Peyer's patch (tissue), 4 donors: ENCODE results near the gene CDYL. TPM values are rescaled to one million over a fixed set of nuclear protein-coding genes. Genes with fewer than 3 reads are reported as not detected.

Source experiments
- DNase-seq, 3 donors: peaks; one replicate each; pipeline ENCODE4 v3.0.0-alpha.2; 2017 to 2019
- H3K27ac ChIP-seq, 4 donors: fragments of 200-600 bp; sonication (generic); one replicate each; pipeline ENCODE4 v1.5.1; 2016 to 2019
- H3K27me3 ChIP-seq, 2 donors: fragments of 200-600 bp; sonication (generic); one replicate each; pipeline ENCODE4 v1.5.1; 2019
- H3K36me3 ChIP-seq, 3 donors: fragments of 200-600 bp; sonication (generic); one replicate each; pipeline ENCODE4 v1.5.1; 2016 to 2019
- H3K4me1 ChIP-seq, 4 donors: fragments of 200-600 bp; sonication (generic); one replicate each; pipeline ENCODE4 v1.5.1; 2016 to 2019
- H3K4me3 ChIP-seq, 4 donors: fragments of 200-600 bp; sonication (generic); 1 replicate in 3 of 4; 2 replicates in 1 of 4; pipeline ENCODE4 v1.5.1; 2016 to 2019; ENCODE audit warnings: mild to moderate bottlenecking in 1 of 4
- H3K9me3 ChIP-seq, 4 donors: fragments of 200-600 bp; sonication (generic); one replicate each; pipeline ENCODE4 v1.5.1; 2016 to 2019; ENCODE audit warnings: mild to moderate bottlenecking in 1 of 4
- POLR2A ChIP-seq, 2 donors: fragments of 450-650 bp; IDR thresholded peaks; one replicate each; pipeline ENCODE4 v1.5.1; 2017; ENCODE audit warnings: antibody characterized with exemption in 2 of 2, mild to moderate bottlenecking in 2 of 2, moderate library complexity in 2 of 2
- total RNA-seq, 4 donors: library from RNA; depleted of rRNA; stranded (reverse); fragments of >200 nt; gene quantifications; one replicate each; pipeline ENCODE4 v1.1.0, GENCODE V29; 2016
- TF ChIP-seq, protein P1 (sequence below), 6 experiments: fragments of 450-650 bp in 4 of 6; fragments of 200-600 bp in 2 of 6; sonication (generic) in 1 of 6; IDR thresholded peaks; one replicate each; pipeline ENCODE4 v1.5.1; 2017 to 2019; ENCODE audit warnings: antibody characterized with exemption in 6 of 6, mild to moderate bottlenecking in 3 of 6, moderate library complexity in 1 of 6

Gene CDYL
- total RNA-seq, 4 donors from 2014 or later, result 31.2 to 77.6 (median 35.2) TPM

DNA sequence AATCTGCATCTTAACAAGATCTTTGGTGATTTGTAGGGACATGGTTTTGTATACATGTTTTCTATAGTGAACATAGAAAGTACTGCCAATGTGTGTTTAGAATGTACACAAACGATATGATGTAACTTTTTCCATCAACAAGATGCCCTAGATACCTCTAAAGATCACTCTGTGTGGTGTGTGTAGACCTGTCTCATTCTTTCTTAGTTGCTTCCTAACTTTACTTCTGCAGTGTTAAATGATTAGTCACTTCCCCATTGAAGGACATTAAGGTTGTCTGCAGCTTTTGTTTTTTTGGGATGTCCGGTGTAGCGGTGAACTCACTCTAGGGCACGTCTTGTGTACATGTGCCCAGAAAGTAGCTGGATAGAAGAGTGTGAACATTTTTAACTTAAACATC lies 35.9 kb downstream of the CDYL start:
- Histone ChIP-seq H3K27ac (no peak overlapping the region), H3K27me3 (no peaks in the 10 kb centered on the region), H3K4me3 (no peak overlapping the region), H3K9me3 (no peaks in the 10 kb centered on the region), H3K36me3 (no peaks in the 10 kb centered on the region), H3K4me1 (peaks cover 0 to 22% (median 0%) of the 10 kb centered on the region in 4 donors)
- no peak for DNase-seq
- no peak for TF ChIP-seq POLR2A (IDR thresholded peaks at IDR 0.05)
- TF ChIP-seq, protein P1, sequence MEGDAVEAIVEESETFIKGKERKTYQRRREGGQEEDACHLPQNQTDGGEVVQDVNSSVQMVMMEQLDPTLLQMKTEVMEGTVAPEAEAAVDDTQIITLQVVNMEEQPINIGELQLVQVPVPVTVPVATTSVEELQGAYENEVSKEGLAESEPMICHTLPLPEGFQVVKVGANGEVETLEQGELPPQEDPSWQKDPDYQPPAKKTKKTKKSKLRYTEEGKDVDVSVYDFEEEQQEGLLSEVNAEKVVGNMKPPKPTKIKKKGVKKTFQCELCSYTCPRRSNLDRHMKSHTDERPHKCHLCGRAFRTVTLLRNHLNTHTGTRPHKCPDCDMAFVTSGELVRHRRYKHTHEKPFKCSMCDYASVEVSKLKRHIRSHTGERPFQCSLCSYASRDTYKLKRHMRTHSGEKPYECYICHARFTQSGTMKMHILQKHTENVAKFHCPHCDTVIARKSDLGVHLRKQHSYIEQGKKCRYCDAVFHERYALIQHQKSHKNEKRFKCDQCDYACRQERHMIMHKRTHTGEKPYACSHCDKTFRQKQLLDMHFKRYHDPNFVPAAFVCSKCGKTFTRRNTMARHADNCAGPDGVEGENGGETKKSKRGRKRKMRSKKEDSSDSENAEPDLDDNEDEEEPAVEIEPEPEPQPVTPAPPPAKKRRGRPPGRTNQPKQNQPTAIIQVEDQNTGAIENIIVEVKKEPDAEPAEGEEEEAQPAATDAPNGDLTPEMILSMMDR (IDR thresholded peaks at IDR 0.05), result no peak

DNA sequence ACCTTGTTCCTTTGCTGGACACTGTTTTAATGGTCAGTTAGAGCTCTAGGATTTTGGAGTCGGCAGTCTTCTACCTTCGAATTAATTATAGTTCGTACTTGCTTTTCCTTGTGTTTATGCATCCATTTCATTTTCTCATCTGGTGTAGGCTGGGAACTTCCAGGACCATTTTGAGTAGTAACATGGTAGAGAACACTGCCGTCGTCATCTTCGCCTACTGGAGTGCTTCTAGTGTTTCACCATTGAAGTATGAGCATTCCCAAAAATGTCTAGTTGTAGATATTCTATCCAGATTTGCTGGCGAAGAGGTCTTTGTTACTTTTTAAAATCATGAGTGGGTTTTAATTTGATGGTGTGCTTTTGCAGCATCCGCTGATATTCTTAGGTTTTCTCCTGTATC lies 36.9 kb downstream of the CDYL start:
- no peaks in the 10 kb centered on the region for H3K9me3 ChIP-seq
- no peak for DNase-seq
- H3K36me3 ChIP-seq, result no peaks in the 10 kb centered on the region
- H3K27ac ChIP-seq, result no peak overlapping the region
- no peaks in the 10 kb centered on the region for H3K27me3 ChIP-seq
- peaks cover 0 to 21% (median 0%) of the 10 kb centered on the region in 4 donors for H3K4me1 ChIP-seq
- no peak for TF ChIP-seq POLR2A (IDR thresholded peaks at IDR 0.05)
- TF ChIP-seq, protein P1 (IDR thresholded peaks at IDR 0.05), result no peak
- H3K4me3 ChIP-seq, result no peak overlapping the region

DNA sequence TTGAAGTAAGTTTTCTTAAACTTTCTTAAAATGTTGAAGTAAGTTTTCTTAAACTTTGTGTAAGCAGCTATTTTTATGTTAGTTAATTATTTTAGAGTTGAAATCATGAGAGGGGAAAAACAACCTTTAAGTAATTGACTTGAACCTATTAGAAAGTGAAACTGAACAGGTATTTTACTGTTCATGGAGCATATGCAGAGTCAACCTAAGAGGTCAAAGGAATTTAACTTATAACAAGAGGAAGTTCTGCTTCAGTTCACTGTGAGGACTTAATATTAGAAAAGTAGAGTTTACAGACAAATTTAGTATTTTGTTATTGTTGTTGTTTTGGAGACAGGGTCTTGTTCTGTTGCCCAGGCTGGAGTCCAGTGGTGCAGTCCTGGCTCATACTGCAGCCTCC lies 38.0 kb downstream of the CDYL start:
- TF ChIP-seq, protein P1 (IDR thresholded peaks at IDR 0.05), result no peak
- no peak for TF ChIP-seq POLR2A (IDR thresholded peaks at IDR 0.05)
- H3K27ac ChIP-seq, result no peak overlapping the region
- no peak overlapping the region for H3K4me3 ChIP-seq
- H3K9me3 ChIP-seq, result no peaks in the 10 kb centered on the region
- no peak for DNase-seq
- peaks cover 0 to 21% (median 0%) of the 10 kb centered on the region in 4 donors for H3K4me1 ChIP-seq
- H3K36me3 ChIP-seq, result no peaks in the 10 kb centered on the region
- no peaks in the 10 kb centered on the region for H3K27me3 ChIP-seq

DNA sequence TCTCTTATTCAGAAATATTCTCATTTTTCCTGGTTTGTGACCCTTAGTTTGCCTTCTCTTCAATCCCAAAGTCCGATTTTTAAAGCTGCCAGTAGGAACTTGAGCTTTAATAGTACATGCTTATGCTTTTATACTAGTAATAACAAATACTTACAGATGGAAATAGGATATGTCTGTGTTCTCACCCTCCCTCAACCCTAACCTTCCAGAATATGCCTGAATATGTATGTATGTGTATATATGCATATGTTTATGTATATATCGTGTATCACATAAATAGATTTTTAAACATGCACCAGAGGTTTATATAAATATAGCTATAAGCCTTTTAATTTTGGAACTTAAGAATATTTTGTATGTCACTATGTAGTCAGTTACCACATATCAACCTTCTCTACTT lies 38.8 kb downstream of the CDYL start:
- Histone ChIP-seq H3K27me3 (no peaks in the 10 kb centered on the region), H3K4me3 (no peak overlapping the region), H3K9me3 (no peaks in the 10 kb centered on the region), H3K4me1 (peaks cover 0 to 19% (median 0%) of the 10 kb centered on the region in 4 donors), H3K36me3 (no peaks in the 10 kb centered on the region), H3K27ac (no peak overlapping the region)
- no peak for DNase-seq
- TF ChIP-seq, protein P1 (IDR thresholded peaks at IDR 0.05), result no peak
- TF ChIP-seq POLR2A (IDR thresholded peaks at IDR 0.05), result no peak

DNA sequence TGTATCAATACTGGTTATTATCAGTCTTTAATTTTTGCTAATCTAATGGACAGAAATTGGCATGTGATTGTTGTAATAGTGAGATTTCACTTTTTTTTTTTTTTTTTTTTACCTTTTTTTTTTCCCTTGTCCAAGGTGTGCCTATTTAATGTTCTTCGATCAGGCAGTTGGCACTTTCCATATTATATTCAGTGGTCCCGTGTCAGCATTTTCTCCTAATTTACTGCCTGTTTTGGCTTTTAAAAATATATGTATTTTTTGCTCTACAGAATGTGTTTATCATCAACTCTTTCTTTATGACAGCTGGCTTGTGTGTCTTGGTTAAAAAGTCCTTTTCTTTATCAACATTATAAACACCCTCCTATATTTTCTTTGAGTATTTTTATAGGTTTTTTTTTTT lies 39.4 kb downstream of the CDYL start:
- Histone ChIP-seq H3K4me1 (peaks cover 0 to 15% (median 0%) of the 10 kb centered on the region in 4 donors), H3K27me3 (no peaks in the 10 kb centered on the region), H3K27ac (no peak overlapping the region), H3K36me3 (no peaks in the 10 kb centered on the region), H3K4me3 (no peak overlapping the region), H3K9me3 (no peaks in the 10 kb centered on the region)
- no peak for DNase-seq
- TF ChIP-seq, protein P1 (IDR thresholded peaks at IDR 0.05), result no peak
- no peak for TF ChIP-seq POLR2A (IDR thresholded peaks at IDR 0.05)

DNA sequence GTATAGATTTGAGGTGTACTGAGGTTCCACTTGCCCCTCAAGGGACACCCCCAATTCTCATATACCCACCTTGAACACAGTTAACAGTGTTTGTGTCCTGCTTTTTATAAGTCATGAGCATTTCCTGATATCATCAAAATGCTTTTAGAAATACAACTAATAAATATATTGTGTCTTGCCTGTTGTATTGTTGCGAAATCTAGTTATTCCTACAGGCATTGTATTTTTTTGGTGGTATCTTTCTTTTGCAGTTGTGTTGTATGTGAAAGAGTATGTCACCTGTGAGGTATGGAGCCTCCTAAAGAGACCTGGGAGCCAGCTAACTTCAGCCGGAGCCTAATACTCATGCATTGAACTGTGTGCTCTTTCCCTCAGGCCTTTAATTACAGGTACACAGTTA lies 40.7 kb downstream of the CDYL start:
- H3K4me1 ChIP-seq, result peaks cover 0 to 8% (median 0%) of the 10 kb centered on the region in 4 donors
- H3K9me3 ChIP-seq, result no peaks in the 10 kb centered on the region
- H3K36me3 ChIP-seq, result no peaks in the 10 kb centered on the region
- no peak overlapping the region for H3K4me3 ChIP-seq
- H3K27ac ChIP-seq, result no peak overlapping the region
- DNase-seq, result no peak
- no peak for TF ChIP-seq POLR2A (IDR thresholded peaks at IDR 0.05)
- TF ChIP-seq, protein P1 (IDR thresholded peaks at IDR 0.05), result no peak
- no peaks in the 10 kb centered on the region for H3K27me3 ChIP-seq
